Measurements from ENCODE around the gene CGB2. TPM values are rescaled to one million over a fixed set of nuclear protein-coding genes. Genes with fewer than 3 reads are reported as not detected.

The CGB2 gene
- total RNA-seq, 1 donor from 2014 or later, result not detected

DNA sequence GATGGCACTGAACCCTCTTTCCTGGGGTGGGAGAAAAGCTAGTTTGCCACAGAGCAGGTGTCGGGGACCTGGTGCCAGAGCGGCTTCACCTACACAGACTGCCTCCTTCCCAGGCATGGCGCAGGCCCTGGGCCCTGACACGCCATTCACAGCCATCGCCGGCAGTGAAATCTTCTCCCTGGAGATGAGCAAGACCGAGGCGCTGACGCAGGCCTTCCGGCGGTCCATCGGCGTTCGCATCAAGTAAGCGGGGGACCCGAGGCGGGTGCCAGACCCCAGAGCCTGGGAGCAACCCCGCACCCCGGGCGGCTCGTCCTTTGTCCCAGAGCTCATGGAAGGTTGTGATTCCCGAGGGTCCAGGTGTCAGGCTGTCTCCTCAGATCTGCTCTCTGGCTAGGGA lies 24.8 kb upstream of the CGB2 start:
- Mint-ChIP-seq H3K27me3 (no peaks in the 10 kb centered on the region), H3K4me1 (no peaks in the 10 kb centered on the region), H3K9me3 (no peaks in the 10 kb centered on the region), H3K36me3 (ENCODE audit: low read depth) (peaks cover 72% of the 10 kb centered on the region), H3K27ac (no peak overlapping the region), H3K4me3 (no peak overlapping the region)
- TF ChIP-seq CTCF (IDR thresholded peaks at IDR 0.05), result no peak
- ChIA-PET POLR2A (interaction anchor here (0.9 kb wide), 1 partner anchor 14 kb away, joined by 5 read pairs; the partner anchor contains the start of genes GYS1 and RUVBL2), CTCF (no interaction called here)
- DNase-seq (no peak), ATAC-seq (ENCODE audit: low read depth) (no peak)
- intact Hi-C loops (cut with micrococcal nuclease), result no loop called here

GRCh38 chr19:49009828-49010227 lies 21.9 kb upstream of the CGB2 start:
- Mint-ChIP-seq H3K4me3 (no peak overlapping the region), H3K36me3 (ENCODE audit: low read depth) (peaks cover 74% of the 10 kb centered on the region), H3K9me3 (no peaks in the 10 kb centered on the region), H3K27ac (no peak overlapping the region), H3K4me1 (no peaks in the 10 kb centered on the region), H3K27me3 (no peaks in the 10 kb centered on the region)
- ChIA-PET CTCF (no interaction called here), POLR2A (no interaction called here)
- TF ChIP-seq CTCF (IDR thresholded peaks at IDR 0.05), result no peak
- DNase-seq (no peak), ATAC-seq (ENCODE audit: low read depth) (no peak)
- intact Hi-C loops (cut with micrococcal nuclease), result no loop called here

DNA sequence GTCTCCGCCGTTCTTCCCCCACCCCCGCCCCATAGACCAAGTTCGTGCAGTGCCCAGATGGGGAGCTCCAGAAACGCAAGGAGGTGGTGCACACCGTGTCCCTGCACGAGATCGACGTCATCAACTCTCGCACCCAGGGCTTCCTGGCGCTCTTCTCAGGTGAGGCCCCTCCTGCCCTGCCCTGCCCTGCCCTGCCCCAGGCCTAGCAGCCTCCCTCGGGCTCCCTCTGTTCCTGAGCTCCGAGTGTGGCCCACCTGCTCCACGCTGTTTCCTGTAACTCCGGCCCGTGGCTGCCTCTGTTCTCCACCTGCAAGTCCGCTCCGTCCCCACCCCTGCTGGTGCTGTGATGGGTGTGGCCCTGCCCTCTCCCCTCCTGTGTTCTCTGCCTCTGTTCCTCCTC lies 21.2 kb upstream of the CGB2 start:
- POLR2A ChIA-PET, result interaction anchor here (0.6 kb wide), 1 partner anchor 17 kb away, joined by 6 read pairs; the partner anchor contains the start of gene RUVBL2
- Mint-ChIP-seq H3K27ac (no peak overlapping the region), H3K36me3 (ENCODE audit: low read depth) (peaks cover 75% of the 10 kb centered on the region), H3K4me1 (no peaks in the 10 kb centered on the region), H3K4me3 (no peak overlapping the region), H3K27me3 (no peaks in the 10 kb centered on the region), H3K9me3 (no peaks in the 10 kb centered on the region)
- ATAC-seq (ENCODE audit: low read depth) (no peak), DNase-seq (no peak)
- intact Hi-C loops (cut with micrococcal nuclease), result no loop called here
- no peak for TF ChIP-seq CTCF (IDR thresholded peaks at IDR 0.05)
- CTCF ChIA-PET, result no interaction called here

GRCh38 chr19:49011194-49011593 lies 20.5 kb upstream of the CGB2 start:
- ATAC-seq (ENCODE audit: low read depth) (no peak), DNase-seq (no peak)
- ChIA-PET CTCF (no interaction called here), POLR2A (interaction anchor here (0.6 kb wide), 1 partner anchor 17 kb away, joined by 6 read pairs; the partner anchor contains the start of gene RUVBL2)
- intact Hi-C loops (cut with micrococcal nuclease), result no loop called here
- Mint-ChIP-seq H3K4me1 (no peaks in the 10 kb centered on the region), H3K36me3 (ENCODE audit: low read depth) (peaks cover 74% of the 10 kb centered on the region), H3K4me3 (no peak overlapping the region), H3K27ac (no peak overlapping the region), H3K27me3 (no peaks in the 10 kb centered on the region), H3K9me3 (no peaks in the 10 kb centered on the region)
- no peak for TF ChIP-seq CTCF (IDR thresholded peaks at IDR 0.05)

- H3K4me3 Mint-ChIP-seq, result no peak overlapping the region
- no peak overlapping the region for H3K27ac Mint-ChIP-seq
- peaks cover 14% of the 10 kb centered on the region for H3K4me1 Mint-ChIP-seq
- peaks cover 2% of the 10 kb centered on the region for H3K27me3 Mint-ChIP-seq
- no peaks in the 10 kb centered on the region for H3K9me3 Mint-ChIP-seq
- POLR2A ChIA-PET, result no interaction called here
- H3K36me3 Mint-ChIP-seq (ENCODE audit: low read depth), result peaks cover 59% of the 10 kb centered on the region
- intact Hi-C loops (cut with micrococcal nuclease), result no loop called here
- DNase-seq, result no peak
- ATAC-seq (ENCODE audit: low read depth), result no peak
- CTCF ChIA-PET, result interaction anchor here (1.6 kb wide), 1 partner anchor 226 kb away, joined by 5 read pairs; no protein-coding TSS in a partner anchor
- TF ChIP-seq CTCF (IDR thresholded peaks at IDR 0.05), result no peak
Measured at GRCh38 chr19:49014123-49014869, 17.4 kb upstream of the CGB2 start.
